H9 (cell line): ENCODE measurements around the gene ZBED1. TPM values are rescaled to one million over a fixed set of nuclear protein-coding genes. Genes with fewer than 3 reads are reported as not detected.

Experiments used
- DNase-seq: peaks from one replicate; pipeline ENCODE4 v3.0.0-alpha.2; 2017
- H2AFZ ChIP-seq: one replicate; pipeline ENCODE4 v1.6.1; 2013; ENCODE audit warnings: mild to moderate bottlenecking, low read length, control low read depth, moderate library complexity
- H2AK5ac ChIP-seq: 2 replicates; pipeline ENCODE4 v1.6.1; 2013; ENCODE audit warnings: low read length, control low read depth, mixed read lengths; ENCODE audit not compliant: insufficient read length
- H2BK120ac ChIP-seq: one replicate; pipeline ENCODE4 v1.6.1; 2013; ENCODE audit warnings: low read depth, mild to moderate bottlenecking, low read length, control low read depth, inconsistent platforms; ENCODE audit not compliant: poor library complexity, severe bottlenecking
- H2BK12ac ChIP-seq: 2 replicates; pipeline ENCODE4 v1.6.1; 2013; ENCODE audit warnings: low read length, control low read depth, mixed read lengths, low read depth; ENCODE audit not compliant: insufficient read length
- H2BK15ac ChIP-seq: 2 replicates; pipeline ENCODE4 v1.6.1; 2013; ENCODE audit warnings: low read depth, low read length, control low read depth
- H2BK20ac ChIP-seq: one replicate; pipeline ENCODE4 v1.6.1; 2013; ENCODE audit warnings: low read depth, mild to moderate bottlenecking, low read length, control low read depth, inconsistent platforms; ENCODE audit not compliant: poor library complexity, severe bottlenecking
- H2BK5ac ChIP-seq: 2 replicates; pipeline ENCODE4 v1.6.1; 2013; ENCODE audit warnings: low read length, control low read depth, mixed read lengths; ENCODE audit not compliant: insufficient read length
- H3K14ac ChIP-seq: 2 replicates; pipeline ENCODE4 v1.6.1; 2013; ENCODE audit warnings: low read length, control low read depth; ENCODE audit not compliant: insufficient read depth
- H3K18ac ChIP-seq: 2 replicates; pipeline ENCODE4 v1.6.1; 2013; ENCODE audit warnings: low read depth, mild to moderate bottlenecking, mixed read lengths, low read length, control low read depth; ENCODE audit not compliant: insufficient read length
- H3K23ac ChIP-seq: 2 replicates; pipeline ENCODE4 v1.6.1; 2013; ENCODE audit warnings: low read length, control low read depth, mixed read lengths, low read depth; ENCODE audit not compliant: insufficient read length
- H3K23me2 ChIP-seq: 2 replicates; pipeline ENCODE4 v1.6.1; 2013; ENCODE audit warnings: low read depth, mild to moderate bottlenecking, mixed read lengths, low read length, control low read depth; ENCODE audit not compliant: insufficient read length, poor library complexity, severe bottlenecking
- H3K27ac ChIP-seq: 2 replicates; pipeline ENCODE4 v1.5.1; 2013; ENCODE audit warnings: low read length, control low read depth, mixed read lengths, low read depth; ENCODE audit not compliant: insufficient read length
- H3K27me3 ChIP-seq: 2 replicates; pipeline ENCODE4 v1.6.1; 2013; ENCODE audit warnings: low read length, control low read depth, inconsistent platforms; ENCODE audit not compliant: insufficient read depth
- H3K4ac ChIP-seq: 2 replicates; pipeline ENCODE4 v1.6.1; 2013; ENCODE audit warnings: low read depth, mild to moderate bottlenecking, control low read depth, inconsistent platforms, low read length, moderate library complexity
- H3K4me1 ChIP-seq: 2 replicates; pipeline ENCODE4 v1.6.1; 2013; ENCODE audit warnings: low read length, control low read depth, inconsistent platforms; ENCODE audit not compliant: insufficient read depth
- H3K4me2 ChIP-seq: 2 replicates; pipeline ENCODE4 v1.6.1; 2013; ENCODE audit warnings: low read length, control low read depth, mixed read lengths; ENCODE audit not compliant: insufficient read length, insufficient read depth
- H3K56ac ChIP-seq: 2 replicates; pipeline ENCODE4 v1.6.1; 2013; ENCODE audit warnings: low read depth, mild to moderate bottlenecking, mixed read lengths, low read length, control low read depth; ENCODE audit not compliant: insufficient read length
- H3K79me1 ChIP-seq: 2 replicates; pipeline ENCODE4 v1.6.1; 2013; ENCODE audit warnings: low read depth, mild to moderate bottlenecking, moderate library complexity, low read length, control low read depth, inconsistent platforms; ENCODE audit not compliant: insufficient read depth, poor library complexity, severe bottlenecking
- H3K79me2 ChIP-seq: 2 replicates; pipeline ENCODE4 v1.6.1; 2013; ENCODE audit warnings: low read length, control low read depth, inconsistent platforms; ENCODE audit not compliant: insufficient read depth
- H3K9ac ChIP-seq: 2 replicates; pipeline ENCODE4 v1.6.1; 2013; ENCODE audit warnings: low read length, control low read depth, mixed read lengths; ENCODE audit not compliant: insufficient read length; ENCODE audit errors: extremely low read depth
- H3K9me3 ChIP-seq: one replicate; pipeline ENCODE4 v1.6.1; 2013; ENCODE audit warnings: low read depth, low read length, inconsistent platforms; ENCODE audit not compliant: control insufficient read depth
- H3T11ph ChIP-seq: one replicate; pipeline ENCODE4 v1.6.1; 2013; ENCODE audit warnings: mild to moderate bottlenecking, low read length, control low read depth, inconsistent platforms
- H4K20me1 ChIP-seq: one replicate; pipeline ENCODE4 v1.6.1; 2013; ENCODE audit not compliant: control insufficient read depth, insufficient read length, insufficient read depth
- H4K5ac ChIP-seq: 2 replicates; pipeline ENCODE4 v1.6.1; 2013; ENCODE audit warnings: low read depth, mild to moderate bottlenecking, mixed read lengths, low read length, control low read depth; ENCODE audit not compliant: insufficient read length
- H4K8ac ChIP-seq: replicated peaks from 2 replicates; pipeline ENCODE4 v1.6.1; 2013; ENCODE audit warnings: low read length, control low read depth, mixed read lengths, low read depth; ENCODE audit not compliant: insufficient read length
- H4K91ac ChIP-seq: 2 replicates; pipeline ENCODE4 v1.6.1; 2013; ENCODE audit warnings: low read depth, mild to moderate bottlenecking, moderate library complexity, mixed read lengths, low read length, control low read depth; ENCODE audit not compliant: insufficient read length
- H3K27ac Mint-ChIP-seq, 3 experiments: 2 replicates in 2 of 3; 3 replicates in 1 of 3; pipeline ENCODE4 v1.8.0; 2020 to 2021; ENCODE audit warnings: mixed read lengths in 3 of 3, mild to moderate bottlenecking in 1 of 3, moderate library complexity in 1 of 3
- H3K27me3 Mint-ChIP-seq: 2 replicates; pipeline ENCODE4 v1.8.0; 2021; ENCODE audit warnings: low read depth, mild to moderate bottlenecking, moderate library complexity, mixed read lengths
- H3K36me3 Mint-ChIP-seq, 3 experiments: 2 replicates in 2 of 3; 3 replicates in 1 of 3; pipeline ENCODE4 v1.8.0; 2020 to 2021; ENCODE audit warnings: low read depth in 3 of 3, mixed read lengths in 3 of 3; ENCODE audit not compliant: insufficient read depth in 1 of 3
- H3K4me1 Mint-ChIP-seq, 2 experiments: 2 replicates each; pipeline ENCODE4 v1.8.0; 2020; ENCODE audit warnings: mixed read lengths in 2 of 2
- H3K4me3 Mint-ChIP-seq, 2 experiments: 2 replicates in 1 of 2; 3 replicates in 1 of 2; pipeline ENCODE4 v1.8.0; 2020 to 2021; ENCODE audit warnings: mild to moderate bottlenecking in 2 of 2, mixed read lengths in 2 of 2, moderate library complexity in 1 of 2
- H3K9me3 Mint-ChIP-seq, 2 experiments: 2 replicates in 1 of 2; 3 replicates in 1 of 2; pipeline ENCODE4 v1.8.0; 2020; ENCODE audit warnings: mild to moderate bottlenecking in 2 of 2, mixed read lengths in 2 of 2, moderate library complexity in 1 of 2
- WGBS: extraction: QIAGEN DNeasy Blood & Tissue Kit; methylation state at CpG from one replicate; pipeline ENCODE4 v1.1.7; 2013; ENCODE audit warnings: missing lambda C conversion rate, low lambda C conversion rate, mixed read lengths; ENCODE audit not compliant: insufficient read length; ENCODE audit errors: extremely low coverage; 5-methylcytosine and 5-hydroxymethylcytosine counted together
- total RNA-seq: library from RNA; stranded (reverse); gene quantifications from 2 replicates; pipeline ENCODE4 v1.2.1, GENCODE V29; 2021
- TF ChIP-seq, protein P1 (sequence below): fragments of 200-600 bp; sonication (generic); conservative IDR thresholded peaks from 3 replicates; pipeline ENCODE4 v1.8.0; 2021; ENCODE audit warnings: antibody characterized with exemption, mild to moderate bottlenecking

The ZBED1 gene
- total RNA-seq, 1 experiment from 2014 or later: 61.1 TPM

DNA sequence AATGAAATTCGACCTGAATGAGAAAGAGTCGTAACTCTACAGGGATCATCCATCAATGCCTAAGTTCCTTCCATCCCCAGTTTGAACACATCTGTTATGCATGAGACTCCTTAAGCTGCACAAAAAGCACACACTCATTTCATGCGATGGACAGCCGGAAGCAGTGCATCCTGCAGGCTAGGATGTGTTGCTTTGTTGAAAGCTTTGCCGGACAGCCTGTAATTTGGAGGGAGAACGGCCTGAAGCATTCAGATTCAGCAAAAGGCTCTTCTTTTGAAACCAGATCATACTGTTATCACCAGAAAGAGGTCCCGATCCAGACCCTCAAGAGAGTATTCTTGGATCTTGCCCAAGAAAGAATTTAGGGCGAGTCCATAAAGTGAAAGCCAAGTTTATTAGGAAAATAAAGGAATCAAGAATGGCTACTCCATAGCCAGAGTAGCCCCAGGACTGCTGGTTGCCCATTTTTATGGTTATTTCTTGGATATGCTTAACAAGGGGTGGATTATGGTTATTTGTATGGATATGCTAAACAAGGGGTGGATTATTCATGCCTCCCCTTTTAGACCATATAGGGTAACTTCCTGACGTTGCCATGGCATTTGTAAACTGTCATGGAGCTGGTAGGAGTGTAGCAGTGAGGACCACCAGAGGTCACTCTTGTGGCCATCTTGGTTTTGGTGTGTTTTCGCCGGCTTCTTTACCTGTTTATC, 48.1 kb upstream of the ZBED1 start:
- Histone ChIP-seq H3K27me3 (no peaks in the 10 kb centered on the region), H3K23me2 (no peaks in the 10 kb centered on the region), H3K23ac (no peak overlapping the region), H3K4me1 (peaks cover 11% of the 10 kb centered on the region), H2BK15ac (no peak overlapping the region), H4K8ac (no peak overlapping the region), H3K79me2 (no peaks in the 10 kb centered on the region), H3K18ac (peak overlapping the region; percentile 77), H3K4me2 (peak overlapping the region; percentile 9), H4K91ac (no peak overlapping the region), H3K27ac (peak overlapping the region; percentile 62), H3K79me1 (no peaks in the 10 kb centered on the region), H3K9me3 (peaks cover 6% of the 10 kb centered on the region), H3K56ac (no peak overlapping the region), H2AK5ac (no peak overlapping the region), H2BK5ac (no peak overlapping the region), H3K14ac (no peak overlapping the region), H4K5ac (no peak overlapping the region), H2BK120ac (no peak overlapping the region), H3K4ac (no peak overlapping the region), H2BK20ac (no peak overlapping the region), H2BK12ac (no peak overlapping the region), H2AFZ (no peak overlapping the region), H3K9ac (no peak overlapping the region), H3T11ph (no peak overlapping the region), H4K20me1 (no peaks in the 10 kb centered on the region)
- TF ChIP-seq, protein P1, sequence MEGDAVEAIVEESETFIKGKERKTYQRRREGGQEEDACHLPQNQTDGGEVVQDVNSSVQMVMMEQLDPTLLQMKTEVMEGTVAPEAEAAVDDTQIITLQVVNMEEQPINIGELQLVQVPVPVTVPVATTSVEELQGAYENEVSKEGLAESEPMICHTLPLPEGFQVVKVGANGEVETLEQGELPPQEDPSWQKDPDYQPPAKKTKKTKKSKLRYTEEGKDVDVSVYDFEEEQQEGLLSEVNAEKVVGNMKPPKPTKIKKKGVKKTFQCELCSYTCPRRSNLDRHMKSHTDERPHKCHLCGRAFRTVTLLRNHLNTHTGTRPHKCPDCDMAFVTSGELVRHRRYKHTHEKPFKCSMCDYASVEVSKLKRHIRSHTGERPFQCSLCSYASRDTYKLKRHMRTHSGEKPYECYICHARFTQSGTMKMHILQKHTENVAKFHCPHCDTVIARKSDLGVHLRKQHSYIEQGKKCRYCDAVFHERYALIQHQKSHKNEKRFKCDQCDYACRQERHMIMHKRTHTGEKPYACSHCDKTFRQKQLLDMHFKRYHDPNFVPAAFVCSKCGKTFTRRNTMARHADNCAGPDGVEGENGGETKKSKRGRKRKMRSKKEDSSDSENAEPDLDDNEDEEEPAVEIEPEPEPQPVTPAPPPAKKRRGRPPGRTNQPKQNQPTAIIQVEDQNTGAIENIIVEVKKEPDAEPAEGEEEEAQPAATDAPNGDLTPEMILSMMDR: peak; percentile 67
- Mint-ChIP-seq H3K27me3 (peaks cover 6% of the 10 kb centered on the region), H3K4me3 (peak overlapping the region in 1 of 2 experiments; percentile 44; a peak in 3 of 5 replicates), H3K27ac (peak overlapping the region; percentile 94 to 99 (median 97)), H3K9me3 (peaks cover 29 to 33% of the 10 kb centered on the region in 2 experiments), H3K4me1 (peaks cover 32 to 36% of the 10 kb centered on the region in 2 experiments), H3K36me3 (peaks cover 15 to 41% (median 19%) of the 10 kb centered on the region in 3 experiments)
- peak; percentile 55 for DNase-seq
- WGBS: no CpG with 5 or more reads among the region's 11 CpGs
